Coronary artery (tissue), 2 donors: ENCODE results near the gene ELMO2.

Source experiments
- DNase-seq: peaks from one replicate; pipeline ENCODE4 v3.0.0-alpha.2; 2017; ENCODE audit warnings: low spot score
- H3K27ac ChIP-seq, 2 donors: fragments of 200-600 bp; sonication (generic); one replicate each; pipeline ENCODE4 v1.5.1; 2016 to 2019
- H3K4me3 ChIP-seq: fragments of 200-600 bp; sonication (generic); 2 replicates; pipeline ENCODE4 v1.5.1; 2016; ENCODE audit warnings: mild to moderate bottlenecking, moderate library complexity
- CTCF ChIP-seq: fragments of 200-600 bp; sonication (generic); IDR thresholded peaks from one replicate; pipeline ENCODE4 v1.5.1; 2019; ENCODE audit warnings: antibody characterized with exemption

ELMO2 gene

DNA sequence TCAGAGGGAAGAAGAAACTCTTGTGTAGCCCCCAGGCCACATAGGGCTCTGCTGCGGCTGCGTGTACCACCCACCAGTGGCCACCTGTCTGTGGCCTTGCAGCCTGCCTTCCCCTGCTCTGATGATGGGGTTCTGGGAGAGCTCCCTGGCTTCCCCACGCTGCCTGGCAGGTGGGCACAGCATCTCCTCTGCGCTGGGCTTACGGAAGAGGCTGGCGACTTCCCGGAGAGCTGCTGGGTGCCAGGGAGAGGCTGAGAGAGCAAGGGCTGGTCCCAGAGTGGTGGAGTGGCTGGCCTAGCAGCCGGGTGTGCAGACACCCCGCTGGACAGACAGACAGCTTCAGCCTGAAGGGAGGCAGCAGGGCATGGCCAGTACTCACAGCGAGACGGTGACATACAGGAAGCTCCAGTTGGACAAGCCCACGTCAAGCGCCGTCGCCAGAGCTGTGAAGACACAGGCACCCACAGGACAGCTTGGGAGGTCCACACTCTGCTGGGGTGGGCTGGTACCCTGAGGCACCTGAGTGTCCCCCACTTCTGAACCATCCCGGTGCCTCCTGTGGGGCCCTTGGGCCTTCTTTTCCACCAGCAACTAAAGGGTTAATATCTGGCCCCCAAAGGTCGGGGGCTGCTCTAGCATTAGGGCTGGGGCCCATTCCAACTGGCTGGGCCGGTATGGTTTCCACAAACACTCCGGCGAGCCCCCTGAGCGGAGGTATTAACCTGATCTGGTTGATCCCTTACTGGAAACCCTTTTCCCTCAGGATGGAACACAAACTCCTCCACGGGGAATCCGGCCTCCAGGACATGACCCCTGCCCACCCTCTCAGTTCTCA lies 50.0 kb downstream of the ELMO2 start:
- H3K27ac ChIP-seq, result peak overlapping the region; percentile 41 to 68
- H3K4me3 ChIP-seq, result peak overlapping the region; percentile 29
- TF ChIP-seq CTCF, result no peak
- no peak for DNase-seq

- TF ChIP-seq CTCF, result no peak
- no peak overlapping the region for H3K4me3 ChIP-seq
- DNase-seq, result no peak
- H3K27ac ChIP-seq, result no peak overlapping the region
Observed at GRCh38 chr20:46355778-46356177, 50.6 kb downstream of the ELMO2 start.

DNA sequence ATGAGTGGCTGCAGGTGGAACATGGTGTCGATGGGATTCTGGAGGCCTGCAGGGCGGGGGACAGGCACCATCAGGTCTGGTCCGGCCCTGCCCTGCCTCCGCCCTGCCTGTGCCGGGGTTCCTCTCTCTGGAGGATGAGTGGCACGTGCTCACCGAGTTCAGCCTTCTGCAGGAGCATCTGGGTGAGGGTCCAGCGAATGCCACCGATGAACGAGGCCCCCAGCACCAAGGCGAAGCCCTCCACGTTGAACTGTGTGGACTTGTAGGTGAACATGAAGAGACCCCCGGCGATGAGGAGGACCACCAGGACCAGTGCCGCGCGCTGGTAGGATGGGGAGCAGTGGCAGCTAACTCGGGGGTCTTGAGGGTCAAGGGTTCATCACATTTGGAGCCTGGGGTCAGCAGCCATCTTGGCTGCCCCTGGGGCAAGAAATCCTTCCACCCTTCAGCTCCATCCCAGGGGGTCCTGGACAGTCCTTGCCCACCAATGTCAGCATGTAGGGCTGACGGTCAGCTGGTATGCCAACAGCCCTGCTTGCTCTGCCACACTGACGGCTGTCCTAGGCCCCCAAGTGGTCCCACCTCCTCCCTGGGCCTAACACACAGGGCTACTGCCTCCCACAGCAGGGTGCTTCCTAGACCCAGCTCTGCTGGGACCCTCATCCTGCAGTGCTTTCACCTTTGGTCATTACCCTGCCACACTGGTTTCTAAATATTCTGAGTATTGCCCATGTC lies 51.3 kb downstream of the ELMO2 start:
- DNase-seq, result no peak
- no peak overlapping the region for H3K4me3 ChIP-seq
- no peak for TF ChIP-seq CTCF
- no peak overlapping the region for H3K27ac ChIP-seq

GRCh38 chr20:46354207-46354555 lies 52.2 kb downstream of the ELMO2 start:
- no peak for DNase-seq
- no peak overlapping the region for H3K4me3 ChIP-seq
- H3K27ac ChIP-seq, result no peak overlapping the region
- TF ChIP-seq CTCF, result no peak

GRCh38 chr20:46353500-46354206 lies 52.8 kb downstream of the ELMO2 start:
- H3K27ac ChIP-seq, result no peak overlapping the region
- H3K4me3 ChIP-seq, result no peak overlapping the region
- DNase-seq, result no peak
- TF ChIP-seq CTCF, result no peak

DNA sequence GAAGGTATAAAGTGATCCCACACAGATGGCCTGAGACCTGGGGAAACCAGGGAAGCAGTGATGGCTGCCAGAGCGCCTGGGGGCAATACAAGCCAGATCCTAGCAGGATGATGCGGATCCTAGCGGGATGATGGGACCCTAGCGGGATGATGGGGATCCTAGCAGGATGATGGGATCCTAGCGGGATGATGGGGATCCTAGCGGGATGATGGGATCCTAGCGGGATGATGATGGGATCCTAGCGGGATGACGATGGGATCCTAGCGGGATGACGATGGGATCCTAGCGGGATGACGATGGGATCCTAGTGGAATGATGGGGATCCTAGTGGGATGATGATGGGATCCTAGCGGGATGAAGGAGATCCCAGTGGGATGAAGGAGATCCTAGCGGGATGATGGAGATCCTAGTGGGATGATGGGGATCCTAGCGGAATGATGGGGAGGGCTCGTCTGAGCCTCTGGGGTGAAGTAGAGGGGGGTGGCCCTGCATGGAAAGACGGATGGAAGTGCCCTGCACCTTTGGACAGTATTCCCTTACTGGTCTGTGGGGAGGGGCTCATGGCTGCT lies 54.0 kb downstream of the ELMO2 start:
- TF ChIP-seq CTCF, result no peak
- H3K27ac ChIP-seq, result no peak overlapping the region
- no peak overlapping the region for H3K4me3 ChIP-seq
- DNase-seq, result no peak
